HepG2 (cell line): ENCODE measurements around the gene CDC42EP4. TPM values are rescaled to one million over a fixed set of nuclear protein-coding genes. Genes with fewer than 3 reads are reported as not detected.

Experiments used
- AKAP8 ChIP-seq: sonication (generic); formaldehyde crosslinking; IDR thresholded peaks from 2 replicates; pipeline ENCODE4 v1.5.1; 2020; ENCODE audit warnings: mild to moderate bottlenecking, missing genetic modification reagents
- CBX5 ChIP-seq: sonication (generic); formaldehyde crosslinking; IDR thresholded peaks from 2 replicates; pipeline ENCODE4 v1.4.0; 2020; ENCODE audit warnings: missing genetic modification reagents, borderline replicate concordance
- CENPT ChIP-seq: sonication (generic); formaldehyde crosslinking; IDR thresholded peaks from 2 replicates; pipeline ENCODE4 v1.8.0; 2022; ENCODE audit warnings: low read depth, mild to moderate bottlenecking, moderate library complexity, missing genetic modification reagents
- FOXM1 ChIP-seq: sonication (generic); formaldehyde crosslinking; IDR thresholded peaks from 2 replicates; pipeline ENCODE4 v1.5.0; 2020; ENCODE audit warnings: missing genetic modification reagents
- IRF2 ChIP-seq: IDR thresholded peaks from 2 replicates; pipeline ENCODE4 v1.6.1; 2018; ENCODE audit warnings: missing genetic modification reagents, missing compliant biosample characterization
- MED13 ChIP-seq: sonication (generic); formaldehyde crosslinking; IDR thresholded peaks from 2 replicates; pipeline ENCODE4 v1.5.0; 2020; ENCODE audit warnings: missing genetic modification reagents
- POLR2AphosphoS2 ChIP-seq: IDR thresholded peaks from 2 replicates; pipeline ENCODE4 v1.6.1; 2011; ENCODE audit warnings: low read depth, low read length, improper control_type of control experiment
- REST ChIP-seq, 2 experiments: IDR thresholded peaks; 2 replicates each; pipeline ENCODE4 v1.6.1; 2011 to 2012; ENCODE audit warnings: low read length in 2 of 2, borderline replicate concordance in 1 of 2, low read depth in 1 of 2, mild to moderate bottlenecking in 1 of 2, moderate library complexity in 1 of 2
- SP140L ChIP-seq: sonication (generic); formaldehyde crosslinking; IDR thresholded peaks from 2 replicates; pipeline ENCODE4 v1.4.0; 2020; ENCODE audit warnings: missing genetic modification reagents, borderline replicate concordance
- TSC22D2 ChIP-seq: sonication (generic); formaldehyde crosslinking; IDR thresholded peaks from 2 replicates; pipeline ENCODE4 v1.5.1; 2020; ENCODE audit warnings: missing genetic modification reagents, mild to moderate bottlenecking, borderline replicate concordance
- ZNF318 ChIP-seq: sonication (generic); formaldehyde crosslinking; IDR thresholded peaks from 2 replicates; pipeline ENCODE4 v1.4.0; 2020; ENCODE audit warnings: mild to moderate bottlenecking, missing genetic modification reagents
- ZNF672 ChIP-seq: sonication (generic); formaldehyde crosslinking; IDR thresholded peaks from 2 replicates; pipeline ENCODE4 v1.8.1; 2022; ENCODE audit warnings: missing genetic modification reagents
- ZNF678 ChIP-seq: sonication (generic); formaldehyde crosslinking; IDR thresholded peaks from 2 replicates; pipeline ENCODE4 v1.4.0; 2020; ENCODE audit warnings: mild to moderate bottlenecking, missing genetic modification reagents
- ZNF691 ChIP-seq: sonication (generic); formaldehyde crosslinking; IDR thresholded peaks from 2 replicates; pipeline ENCODE4 v1.4.0; 2020; ENCODE audit warnings: missing genetic modification reagents, low read depth, mild to moderate bottlenecking, borderline replicate concordance
- ZNF772 ChIP-seq: sonication (generic); formaldehyde crosslinking; IDR thresholded peaks from 2 replicates; pipeline ENCODE4 v1.5.0; 2020; ENCODE audit warnings: mild to moderate bottlenecking, missing genetic modification reagents
- ZSCAN29 ChIP-seq: sonication (generic); formaldehyde crosslinking; conservative IDR thresholded peaks from 2 replicates; pipeline ENCODE4 v1.4.0; 2020; ENCODE audit warnings: mild to moderate bottlenecking, missing genetic modification reagents
- polyA plus RNA-seq, 8 experiments: library from polyadenylated mRNA; depleted of rRNA in 3 of 8; stranded (reverse) in 7 of 8; unstranded in 1 of 8; fragments of >200 nt; fragmentation: Illumina TruSeq in 4 of 8; extraction: Trizol in 4 of 8; gene quantifications; 2 replicates each; pipeline versions ENCODE4 v1.2.1 to v1.2.3, GENCODE V29; 2011 to 2016; ENCODE audit warnings: low read depth in 4 of 8, missing spikeins in 1 of 8, mixed read lengths in 1 of 8; ENCODE audit not compliant: insufficient read depth in 1 of 8
- total RNA-seq, 5 experiments: library from RNA; depleted of rRNA; stranded (reverse); fragments of >200 nt; fragmentation: Illumina TruSeq; extraction: Trizol; gene quantifications; 2 replicates each; pipeline ENCODE4 v1.2.3, GENCODE V29; 2016; ENCODE audit warnings: low read depth in 1 of 5

Gene CDC42EP4
- total and polyA plus RNA-seq, 2 of the 13 experiments (the other 11 are each of a cell fraction or from before 2014, with no cell fraction given), result 19.0 to 54.0 TPM

- TF ChIP-seq ZNF691 (CRISPR knock-in tag), result peak; percentile 85; the same call in 1 of the 2 replicates
- TF ChIP-seq FOXM1, result no peak
- TF ChIP-seq MED13 (CRISPR knock-in tag), result no peak
- TF ChIP-seq SP140L (CRISPR knock-in tag), result no peak
- TF ChIP-seq TSC22D2 (CRISPR knock-in tag), result 0 out of 2 replicates have a peak, but pooled peaks have one; percentile 60
- peak; percentile 64 for TF ChIP-seq ZNF318 (CRISPR knock-in tag)
- no peak; the same call in 1 of the 2 replicates for TF ChIP-seq CBX5 (CRISPR knock-in tag)
- no peak for TF ChIP-seq ZNF672 (CRISPR knock-in tag)
- no peak; the same call in 1 of the 2 replicates for TF ChIP-seq ZNF678
- no peak for TF ChIP-seq POLR2AphosphoS2
- peak in 1 of 2 experiments; percentile 42; a peak in 1 of 4 replicates for TF ChIP-seq REST (IDR thresholded peaks at IDR 0.05; ENCODE audit: borderline replicate concordance in 1 of 2, low read depth in 1 of 2, low read length in 2 of 2)
- 0 out of 2 replicates have a peak, but pooled peaks have one; percentile 32 for TF ChIP-seq IRF2 (CRISPR knock-in tag)
- no peak for TF ChIP-seq AKAP8 (CRISPR knock-in tag)
- TF ChIP-seq CENPT (CRISPR knock-in tag), result peak; percentile 38; the same call in 1 of the 2 replicates
- TF ChIP-seq ZNF772, result peak; percentile 27; the same call in 1 of the 2 replicates
- TF ChIP-seq ZSCAN29 (CRISPR knock-in tag), result peak; percentile 65; the same call in 1 of the 2 replicates
Observed at GRCh38 chr17:73261952-73262675, 49.7 kb downstream of the CDC42EP4 start (continued).
